HK-2 (cell line): ENCODE data around the gene NAAA.
A peak's percentile ranks its signal among the peaks of the same experiment; 100 is the strongest.
"Not testable (repeated sequence)": the region's sequence is repeated elsewhere in the genome, so short reads cannot be mapped to it uniquely, and the experiment has no call there.

Experiments
- DNase-seq: peaks from one replicate; pipeline ENCODE4 v3.0.0-alpha.2; 2018; ENCODE audit not compliant: unreplicated experiment

NAAA gene

GRCh38 chr4:75940692-75941253 is at the start of gene NAAA:
Gene NAAA, minus strand, starts transcription at chr4:75941013. Its CDS starts 64 bp downstream, at chr4:75940949.
- DNase-seq = peak; percentile 81

DNA sequence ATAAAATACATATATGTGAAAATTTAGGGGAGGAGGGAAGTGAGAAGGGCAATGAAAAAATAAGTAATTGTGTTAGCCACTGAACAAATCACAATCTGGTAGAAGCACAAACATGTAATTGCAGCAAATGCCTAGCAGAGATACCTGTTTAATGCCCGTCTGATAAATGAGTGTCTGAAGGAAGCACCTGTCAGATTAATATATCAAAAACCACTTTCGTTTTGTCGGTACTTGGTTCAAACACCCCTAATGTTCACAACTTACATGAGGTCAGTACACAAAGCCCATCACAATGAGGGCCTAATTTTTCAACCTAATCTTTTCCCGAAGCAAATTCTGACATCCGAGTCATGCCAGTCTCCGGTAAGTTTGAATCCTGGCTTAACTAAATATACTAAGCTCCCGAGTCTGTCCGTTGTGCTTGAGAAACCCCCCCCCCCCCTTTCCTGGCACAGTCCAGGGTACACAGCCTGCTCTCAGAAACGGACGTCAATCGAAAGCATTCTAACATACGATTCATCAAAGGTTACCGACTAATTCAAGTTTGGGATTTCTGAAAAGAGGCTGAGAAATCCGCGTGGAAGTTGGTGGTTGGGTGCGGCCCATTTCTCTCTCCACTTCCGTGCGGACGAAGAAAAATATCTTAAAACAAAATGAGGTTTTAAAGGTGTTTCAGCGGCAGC is 49.2 kb upstream of the NAAA start:
- DNase-seq = no peak

DNA sequence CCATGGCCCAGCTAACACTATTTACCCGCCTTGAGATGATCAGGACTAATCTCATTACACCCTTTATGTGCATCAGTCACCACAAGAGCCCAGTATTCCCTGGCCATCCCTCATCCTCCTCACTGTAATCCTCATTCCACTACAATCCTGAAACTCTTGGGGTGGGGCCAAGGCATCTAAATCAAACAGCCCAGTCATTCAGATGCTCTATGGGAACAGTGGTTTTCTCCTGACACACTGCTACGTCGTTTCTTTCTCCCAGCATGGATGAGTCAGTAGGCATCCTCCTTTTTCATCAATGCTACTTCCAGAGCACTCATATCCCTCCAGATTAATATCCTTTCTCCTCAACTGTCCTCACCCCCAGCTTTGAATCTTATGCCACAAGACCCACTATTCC is 44.3 kb upstream of the NAAA start:
- DNase-seq = no peak

- DNase-seq = no peak
These were observed 39.8 kb upstream of the NAAA start for GRCh38 chr4:75980576-75980975.

- DNase-seq = no peak
These were observed 35.4 kb upstream of the NAAA start for GRCh38 chr4:75976177-75976576.

- DNase-seq = no peak
These were observed 33.0 kb upstream of the NAAA start for GRCh38 chr4:75973766-75974165.

DNA sequence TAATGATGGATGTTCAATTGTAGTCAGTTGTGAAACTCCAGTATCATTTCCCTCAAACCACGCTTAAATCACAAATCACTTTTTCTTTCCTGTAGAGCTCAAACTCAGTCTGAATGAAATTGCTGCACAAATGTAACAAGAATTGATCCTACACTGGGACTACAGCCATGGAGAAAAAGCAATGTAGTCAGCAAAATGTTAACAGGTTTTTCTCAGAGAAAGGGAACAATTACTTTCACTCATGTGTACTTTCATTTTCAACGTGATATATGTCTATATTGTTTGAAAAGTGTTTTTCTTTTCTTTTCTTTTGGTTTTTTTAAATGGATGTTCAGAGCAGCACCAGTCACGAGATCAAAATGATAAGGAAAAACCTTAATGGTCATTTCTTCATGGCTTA is 27.3 kb upstream of the NAAA start:
- no peak for DNase-seq

- no peak for DNase-seq
These were observed 22.7 kb upstream of the NAAA start for GRCh38 chr4:75963558-75963957.

GRCh38 chr4:75962072-75962471 is 21.3 kb upstream of the NAAA start:
- DNase-seq = not testable (repeated sequence)

GRCh38 chr4:75958546-75958945 is 17.7 kb upstream of the NAAA start:
- DNase-seq = not testable (repeated sequence)

GRCh38 chr4:75954811-75955210 is 14.0 kb upstream of the NAAA start:
- not testable (repeated sequence) for DNase-seq

- DNase-seq = no peak
These were observed 12.7 kb upstream of the NAAA start for GRCh38 chr4:75953509-75953908.

DNA sequence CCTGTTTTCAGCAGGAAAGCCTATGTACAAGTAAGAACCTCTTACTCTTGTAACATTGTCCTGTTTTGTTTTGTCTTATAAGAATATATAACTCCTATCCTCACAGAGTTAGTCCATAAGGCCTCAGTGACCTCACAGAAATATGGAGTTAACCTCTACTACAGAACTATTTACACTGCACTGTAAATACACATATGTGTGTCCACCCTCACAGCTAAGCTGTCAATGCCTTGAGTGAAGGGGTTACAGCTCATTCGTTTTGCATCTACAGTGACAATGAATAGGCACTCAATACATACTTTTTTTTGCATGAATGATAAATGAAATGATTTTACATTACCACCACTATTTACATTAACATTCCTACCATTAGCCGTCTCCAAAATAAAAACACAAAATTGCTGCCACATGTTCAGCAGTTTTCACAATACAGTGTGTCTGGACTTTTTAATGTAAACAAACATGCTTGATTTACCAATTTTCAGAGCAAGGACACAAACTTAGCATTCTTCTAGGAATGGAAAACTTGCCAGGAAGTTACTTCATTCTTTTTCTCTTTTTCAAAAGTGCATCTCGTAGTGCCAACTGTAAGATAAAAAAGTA is 9.5 kb upstream of the NAAA start:
- no peak for DNase-seq

GRCh38 chr4:75948822-75949444 is 8.1 kb upstream of the NAAA start:
- no peak for DNase-seq

DNA sequence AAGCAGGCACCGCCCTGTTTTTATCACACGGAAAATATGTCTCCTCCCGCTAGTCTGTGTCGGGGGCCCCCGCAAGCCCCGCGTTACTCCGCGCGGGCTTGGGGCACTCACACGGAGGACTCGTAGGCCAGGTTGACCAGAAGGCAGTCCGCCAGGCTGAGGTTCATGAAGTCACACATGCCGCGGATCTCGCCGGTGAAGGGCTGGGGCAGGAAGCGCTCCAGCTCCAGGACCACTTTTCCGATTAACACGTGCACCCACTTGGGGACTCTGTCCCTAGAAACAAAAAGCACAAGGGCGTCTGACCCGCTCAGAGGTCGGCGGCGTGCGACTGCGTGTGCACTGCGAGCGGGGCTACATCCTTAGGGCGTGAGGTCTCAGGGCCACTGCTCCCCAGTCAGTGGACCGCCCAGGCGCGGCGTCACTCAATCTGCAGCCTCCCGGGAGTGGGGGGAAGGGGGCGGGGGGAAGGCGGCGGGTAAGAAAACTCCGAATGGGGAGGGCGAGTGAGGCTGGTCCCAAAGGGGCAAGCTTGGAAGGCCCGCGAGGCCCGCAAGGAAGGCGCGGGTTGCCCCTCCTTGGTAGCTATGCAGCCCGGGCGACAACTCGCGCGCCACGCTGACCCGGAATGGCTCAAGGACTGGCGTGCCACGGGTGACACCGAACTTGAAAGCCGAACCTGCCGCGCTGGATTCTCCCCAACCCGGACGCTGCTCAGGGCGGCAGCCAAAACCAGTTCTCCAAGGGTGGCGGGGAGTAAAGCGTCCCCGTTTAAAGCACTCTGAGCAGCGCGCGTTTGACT is 722 bp downstream of the NAAA start:
- peak; percentile 78 for DNase-seq

DNA sequence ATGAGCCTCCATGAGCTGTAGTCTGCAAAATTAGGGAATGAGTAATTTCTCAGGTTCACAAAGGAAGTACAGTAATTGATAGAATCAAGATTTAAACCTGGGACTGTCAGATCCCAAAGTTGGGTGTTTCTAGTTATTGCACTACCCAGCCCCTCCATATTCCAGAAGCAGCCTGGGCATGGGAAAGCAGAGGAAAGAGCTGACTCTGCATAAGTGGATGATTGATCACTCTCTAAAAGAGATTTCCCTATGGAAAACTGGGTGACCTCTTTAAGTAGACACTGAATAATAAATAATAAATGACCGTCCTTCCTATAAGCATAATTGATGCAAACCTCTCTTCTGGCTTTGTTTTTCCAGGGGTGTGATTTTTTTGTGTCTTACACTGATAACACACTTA is 5.2 kb downstream of the NAAA start:
- DNase-seq = no peak

DNA sequence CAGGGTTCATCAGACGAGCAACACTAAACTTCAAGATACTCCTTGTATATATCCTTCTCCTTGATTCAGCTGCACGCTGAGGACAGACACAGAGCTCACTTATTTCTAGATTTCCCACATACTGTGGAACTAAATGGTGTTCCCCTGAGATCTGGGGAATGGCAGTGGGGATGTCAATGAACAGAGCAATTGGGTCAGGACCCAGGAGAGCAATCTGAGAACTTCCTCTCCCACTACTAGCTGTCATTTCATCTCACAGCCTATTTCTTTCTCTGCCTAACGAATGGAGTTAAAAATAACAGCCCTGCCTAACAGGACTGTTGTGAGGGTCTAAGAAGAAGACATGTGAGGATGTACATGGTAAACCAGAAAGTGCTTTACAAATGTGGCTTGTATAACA is 10.7 kb downstream of the NAAA start:
- no peak for DNase-seq

DNA sequence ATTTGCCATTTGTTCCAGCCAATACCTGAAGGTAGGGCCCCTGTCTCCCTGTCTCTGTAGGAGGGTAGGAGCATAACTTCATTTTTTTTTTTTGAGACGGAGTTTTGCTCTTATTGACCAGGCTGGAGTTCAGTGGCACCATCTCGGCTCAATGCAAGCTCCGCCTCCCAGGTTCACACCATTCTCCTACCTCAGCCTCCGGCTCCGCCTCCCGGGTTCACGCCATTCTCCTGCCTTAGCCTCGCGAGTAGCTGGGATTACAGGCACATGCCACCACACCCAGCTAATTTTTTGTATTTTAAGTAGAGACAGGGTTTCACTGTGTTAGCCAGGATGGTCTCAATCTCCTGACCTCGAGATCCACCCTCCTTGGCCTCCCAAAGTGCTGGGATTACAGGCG is 15.9 kb downstream of the NAAA start:
- not testable (repeated sequence) for DNase-seq

- no peak for DNase-seq
These were observed 16.4 kb downstream of the NAAA start for GRCh38 chr4:75924309-75924827.

DNA sequence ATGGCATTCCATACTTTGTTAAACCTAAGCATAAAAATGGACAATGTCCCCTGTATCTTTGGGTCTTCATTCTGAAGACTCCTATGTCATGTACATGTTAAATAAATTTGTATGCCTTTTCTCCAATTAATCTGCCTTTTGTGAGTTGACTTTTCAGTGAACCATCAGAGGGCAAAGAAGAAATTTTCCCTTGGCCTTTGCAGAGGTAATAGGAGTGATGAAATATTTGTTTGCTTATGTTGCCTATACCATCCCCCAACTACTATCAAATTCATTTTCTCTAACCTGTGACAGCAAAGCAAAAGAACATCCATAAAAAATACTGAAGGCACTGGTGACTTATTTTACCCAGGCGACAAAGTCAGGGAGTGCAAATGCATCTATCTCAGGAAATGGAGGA is 18.2 kb downstream of the NAAA start:
- no peak for DNase-seq

- DNase-seq = no peak
These were observed 18.9 kb downstream of the NAAA start for GRCh38 chr4:75921910-75922309.

GRCh38 chr4:75920327-75920726 is 20.5 kb downstream of the NAAA start:
- no peak for DNase-seq
